H1 (cell line): ENCODE results near the gene MAPKAP1. TPM values are rescaled to one million over a fixed set of nuclear protein-coding genes. Genes with fewer than 3 reads are reported as not detected.

Experiments used
- CTCF ChIA-PET: fragments of 300-600 bp; sonication (Branson Sonifier 250); formaldehyde crosslinking; loops from one replicate; lab custom pipeline; 2021; ENCODE audit not compliant: partially characterized antibody; lab: Charles Lee
- POLR2A ChIA-PET: fragments of 300-600 bp; sonication (Branson Sonifier 250); formaldehyde crosslinking; loops from one replicate; lab custom pipeline; 2021; ENCODE audit warnings: inconsistent platforms; ENCODE audit not compliant: partially characterized antibody; lab: Charles Lee
- DNase-seq, 2 experiments: peaks; one replicate each; pipeline versions ENCODE4 v3.0.0 to v3.0.0-alpha.2; 2010 to 2022; ENCODE audit warnings: low spot score in 2 of 2, low read depth in 1 of 2, mixed read lengths in 1 of 2
- FAIRE-seq: peaks from 2 replicates; lab custom pipeline; 2011; peaks lifted over from hg19 to GRCh38; lab: Jason Lieb, UNC
- H2AFZ ChIP-seq: 2 replicates; pipeline ENCODE4 v1.8.1; 2012; ENCODE audit warnings: low read length, inconsistent platforms
- H2AK5ac ChIP-seq: 2 replicates; pipeline ENCODE4 v1.6.1; 2013; ENCODE audit warnings: low read depth, low read length
- H2BK120ac ChIP-seq: replicated peaks from 2 replicates; pipeline ENCODE3; 2013; ENCODE audit warnings: low read depth, low read length, inconsistent platforms
- H2BK12ac ChIP-seq: 2 replicates; pipeline ENCODE4 v1.6.1; 2013; ENCODE audit warnings: low read depth, low read length
- H2BK15ac ChIP-seq: 2 replicates; pipeline ENCODE4 v1.6.1; 2013; ENCODE audit warnings: low read length
- H2BK20ac ChIP-seq: 2 replicates; pipeline ENCODE4 v1.6.1; 2013; ENCODE audit warnings: low read length
- H2BK5ac ChIP-seq: 2 replicates; pipeline ENCODE4 v1.6.1; 2013; ENCODE audit warnings: low read depth, low read length
- H3K14ac ChIP-seq: 2 replicates; pipeline ENCODE4 v1.6.1; 2013; ENCODE audit warnings: inconsistent platforms; ENCODE audit not compliant: insufficient read length
- H3K18ac ChIP-seq: 2 replicates; pipeline ENCODE4 v1.6.1; 2013; ENCODE audit warnings: low read length; ENCODE audit errors: extremely low read depth
- H3K23ac ChIP-seq: 2 replicates; pipeline ENCODE4 v1.6.1; 2013; ENCODE audit warnings: inconsistent platforms; ENCODE audit not compliant: insufficient read length
- H3K23me2 ChIP-seq: 2 replicates; pipeline ENCODE4 v1.6.1; 2013; ENCODE audit warnings: low read depth, low read length
- H3K27ac ChIP-seq: 2 replicates; pipeline ENCODE4 v1.6.1; 2011; ENCODE audit warnings: low read depth, low read length, inconsistent platforms
- H3K27me3 ChIP-seq, 4 experiments: replicated peaks in 1 of 4; 1 replicate in 1 of 4; 2 replicates in 3 of 4; pipeline versions ENCODE4 v1.6.1 to v1.8.1; 2011 to 2013; ENCODE audit warnings: low read length in 3 of 4, mild to moderate bottlenecking in 3 of 4, inconsistent platforms in 2 of 4, mixed read lengths in 2 of 4, moderate library complexity in 1 of 4; ENCODE audit not compliant: control insufficient read depth in 3 of 4, insufficient read depth in 3 of 4; ENCODE audit errors: extremely low read depth in 1 of 4
- H3K36me3 ChIP-seq, 4 experiments: 2 replicates each; pipeline versions ENCODE4 v1.6.1 to v1.8.1; 2011 to 2013; ENCODE audit warnings: mild to moderate bottlenecking in 4 of 4, low read length in 3 of 4, moderate library complexity in 2 of 4, control low read depth in 1 of 4, inconsistent platforms in 1 of 4; ENCODE audit not compliant: insufficient read depth in 4 of 4, control insufficient read depth in 2 of 4
- H3K4ac ChIP-seq: replicated peaks from 2 replicates; pipeline ENCODE3; 2013; ENCODE audit warnings: low read length, low read depth, mixed read lengths, inconsistent platforms; ENCODE audit not compliant: insufficient read length
- H3K4me1 ChIP-seq, 4 experiments: replicated peaks in 1 of 4; 1 replicate in 1 of 4; 2 replicates in 3 of 4; pipeline versions ENCODE4 v1.6.1 to v1.8.1; 2011 to 2013; ENCODE audit warnings: low read length in 3 of 4, inconsistent platforms in 2 of 4, mixed read lengths in 1 of 4; ENCODE audit not compliant: insufficient read depth in 4 of 4, control insufficient read depth in 3 of 4
- H3K4me2 ChIP-seq, 2 experiments: 2 replicates each; pipeline versions ENCODE4 v1.6.1 to v1.8.1; 2011 to 2013; ENCODE audit warnings: low read depth in 2 of 2, low read length in 2 of 2, control low read depth in 1 of 2, inconsistent platforms in 1 of 2, mild to moderate bottlenecking in 1 of 2; ENCODE audit not compliant: insufficient read depth in 1 of 2
- H3K4me3 ChIP-seq, 4 experiments: fragments of 200-600, 300-600 bp in 1 of 4; sonication (generic), shearing (Covaris generic), sonication (Bioruptor Twin) in 1 of 4; 2 replicates each; pipeline versions ENCODE4 v1.5.1 to v1.8.1; 2011 to 2016; ENCODE audit warnings: low read length in 4 of 4, low read depth in 3 of 4, control low read depth in 2 of 4, inconsistent platforms in 2 of 4, mild to moderate bottlenecking in 2 of 4, mixed read lengths in 1 of 4, moderate library complexity in 1 of 4; ENCODE audit not compliant: insufficient read depth in 2 of 4; ENCODE audit errors: extremely low read depth in 1 of 4
- H3K56ac ChIP-seq: replicated peaks from 2 replicates; pipeline ENCODE3; 2013; ENCODE audit warnings: low read depth, mild to moderate bottlenecking, mixed read lengths, low read length, inconsistent platforms; ENCODE audit not compliant: insufficient read length
- H3K79me1 ChIP-seq: 2 replicates; pipeline ENCODE4 v1.6.1; 2013; ENCODE audit warnings: low read depth, low read length, control low read depth
- H3K79me2 ChIP-seq, 2 experiments: 2 replicates each; pipeline versions ENCODE4 v1.6.1 to v1.8.1; 2012 to 2013; ENCODE audit warnings: low read length in 2 of 2, mild to moderate bottlenecking in 2 of 2, inconsistent platforms in 1 of 2; ENCODE audit not compliant: insufficient read depth in 2 of 2, control insufficient read depth in 1 of 2
- H3K9ac ChIP-seq, 4 experiments: replicated peaks in 1 of 4; 1 replicate in 1 of 4; 2 replicates in 3 of 4; pipeline versions ENCODE4 v1.6.1 to v1.8.1; 2011 to 2013; ENCODE audit warnings: low read depth in 3 of 4, low read length in 3 of 4, control low read depth in 2 of 4, mild to moderate bottlenecking in 2 of 4, moderate library complexity in 2 of 4, inconsistent platforms in 1 of 4; ENCODE audit errors: extremely low read depth in 1 of 4
- H3K9me3 ChIP-seq, 2 experiments: 2 replicates each; pipeline versions ENCODE4 v1.6.1 to v1.8.1; 2012 to 2013; ENCODE audit warnings: mild to moderate bottlenecking in 2 of 2, moderate library complexity in 2 of 2, control low read depth in 1 of 2, inconsistent platforms in 1 of 2, low read depth in 1 of 2, low read length in 1 of 2, mixed read lengths in 1 of 2; ENCODE audit not compliant: insufficient read depth in 2 of 2
- H4K20me1 ChIP-seq, 2 experiments: replicated peaks in 1 of 2; 2 replicates each; pipeline versions ENCODE3 to v1.8.1; 2011 to 2013; ENCODE audit warnings: inconsistent platforms in 2 of 2, low read length in 2 of 2, mild to moderate bottlenecking in 1 of 2; ENCODE audit not compliant: insufficient read depth in 2 of 2, control insufficient read depth in 1 of 2
- H4K5ac ChIP-seq: 2 replicates; pipeline ENCODE4 v1.6.1; 2013; ENCODE audit warnings: low read length, low read depth, mixed read lengths, inconsistent platforms; ENCODE audit not compliant: insufficient read length
- H4K8ac ChIP-seq: 2 replicates; pipeline ENCODE4 v1.8.0; 2013; ENCODE audit warnings: mild to moderate bottlenecking, moderate library complexity, low read length, inconsistent platforms; ENCODE audit not compliant: insufficient read depth; ENCODE audit errors: extremely low read depth
- H4K91ac ChIP-seq: replicated peaks from 2 replicates; pipeline ENCODE3; 2013; ENCODE audit warnings: low read length, mixed read lengths, inconsistent platforms; ENCODE audit not compliant: insufficient read length
- CBX8 ChIP-seq: fragments of 300-800, 300-1000 bp; sonication (generic); IDR thresholded peaks from 2 replicates; pipeline ENCODE4 v1.7.1; 2016; ENCODE audit warnings: low read depth, low read length, borderline replicate concordance
- CEBPB ChIP-seq: IDR thresholded peaks from 2 replicates; pipeline ENCODE4 v1.6.1; 2012; ENCODE audit warnings: low read depth, low read length
- CHD1 ChIP-seq: IDR thresholded peaks from 2 replicates; pipeline ENCODE4 v1.6.1; 2012; ENCODE audit warnings: low read depth, low read length, improper control_type of control experiment
- CHD2 ChIP-seq: IDR thresholded peaks from 2 replicates; pipeline ENCODE4 v1.6.1; 2012; ENCODE audit warnings: low read length, improper control_type of control experiment
- EGR1 ChIP-seq: IDR thresholded peaks from 2 replicates; pipeline ENCODE4 v1.6.1; 2011; ENCODE audit warnings: low read depth, low read length, borderline replicate concordance
- FOSL1 ChIP-seq: IDR thresholded peaks from 2 replicates; pipeline ENCODE4 v1.6.1; 2011; ENCODE audit warnings: mild to moderate bottlenecking, low read depth, low read length, moderate library complexity; ENCODE audit not compliant: insufficient read depth
- JUN ChIP-seq: IDR thresholded peaks from 2 replicates; pipeline ENCODE4 v1.6.1; 2011; ENCODE audit warnings: low read depth, mild to moderate bottlenecking, improper control_type of control experiment, low read length
- POU5F1 ChIP-seq: IDR thresholded peaks from 2 replicates; pipeline ENCODE4 v1.6.1; 2011; ENCODE audit warnings: low read depth, mild to moderate bottlenecking, low read length, moderate library complexity
- RXRA ChIP-seq: IDR thresholded peaks from 2 replicates; pipeline ENCODE4 v1.6.1; 2011; ENCODE audit warnings: low read depth, mild to moderate bottlenecking, low read length, moderate library complexity; ENCODE audit not compliant: insufficient read depth
- SIX5 ChIP-seq: IDR thresholded peaks from 2 replicates; pipeline ENCODE4 v1.6.1; 2011; ENCODE audit warnings: mild to moderate bottlenecking, low read depth, low read length
- SP4 ChIP-seq: IDR thresholded peaks from 2 replicates; pipeline ENCODE4 v1.6.1; 2012; ENCODE audit warnings: low read length, inconsistent platforms
- SUZ12 ChIP-seq: fragments of 200-600 bp; sonication (generic); IDR thresholded peaks from 2 replicates; pipeline ENCODE4 v1.6.1; 2012; ENCODE audit warnings: mild to moderate bottlenecking, inconsistent platforms, low read length, moderate library complexity, mixed read lengths
- TBP ChIP-seq: IDR thresholded peaks from 2 replicates; pipeline ENCODE4 v1.6.1; 2011; ENCODE audit warnings: low read depth, low read length, improper control_type of control experiment
- TEAD4 ChIP-seq: IDR thresholded peaks from 2 replicates; pipeline ENCODE4 v1.6.1; 2012; ENCODE audit warnings: low read depth, low read length, inconsistent platforms, mixed read lengths
- YY1 ChIP-seq: IDR thresholded peaks from 2 replicates; pipeline ENCODE4 v1.6.1; 2011; ENCODE audit warnings: low read depth, mild to moderate bottlenecking, low read length
- ZNF274 ChIP-seq: IDR thresholded peaks from 2 replicates; pipeline ENCODE4 v1.7.0; 2012; ENCODE audit warnings: low read length, borderline replicate concordance; ENCODE audit errors: extremely low read depth
- WGBS, 2 experiments: shearing (Covaris generic) in 1 of 2; methylation state at CpG; one replicate each; pipeline versions ENCODE4 v1.1.6 to v1.1.7; 2013 to 2015; ENCODE audit warnings: low lambda C conversion rate in 2 of 2, mixed read lengths in 2 of 2, inconsistent platforms in 1 of 2, low coverage in 1 of 2, missing lambda C conversion rate in 1 of 2; ENCODE audit not compliant: insufficient replicate concordance in 2 of 2, insufficient coverage in 1 of 2, insufficient read length in 1 of 2; ENCODE audit errors: extremely low coverage in 1 of 2, missing lambda C conversion rate in 1 of 2; 5-methylcytosine and 5-hydroxymethylcytosine counted together
- polyA plus RNA-seq, 7 experiments: library from polyadenylated mRNA; depleted of rRNA in 3 of 7; stranded (reverse) in 5 of 7; unstranded in 2 of 7; fragments of >200 nt in 5 of 7; fragments of 200-250 nt in 2 of 7; gene quantifications; 1 replicate in 5 of 7; 2 replicates in 1 of 7; 4 replicates in 1 of 7; pipeline versions ENCODE4 v1.2.1 to v1.2.3, GENCODE V29; 2011 to 2013; ENCODE audit warnings: missing spikeins in 2 of 7, mixed read lengths in 2 of 7
- total RNA-seq: library from RNA; stranded (reverse); fragmentation: NEBNext Ultra II Directional; extraction: Animal tissue kit (Norgen Biotek cat#: 25700); gene quantifications from 2 replicates; pipeline ENCODE4 v1.2.1, GENCODE V29; 2021

Gene MAPKAP1
- total and polyA plus RNA-seq, 2 of the 8 experiments (the other 6 are each of a cell fraction or from before 2014, with no cell fraction given) = 79.2 to 140 TPM

- POLR2A ChIA-PET = interaction anchor here (1.1 kb wide), 1 partner anchor 15 kb away, joined by 3 read pairs; no protein-coding TSS in a partner anchor
- peaks cover 0 to 5% (median 1%) of the 10 kb centered on the region in 4 experiments; a peak in 2 of 7 replicates for H3K4me1 ChIP-seq
- H4K5ac ChIP-seq = no peak overlapping the region
- H3K4ac ChIP-seq = no peak overlapping the region
- H2AK5ac ChIP-seq = no peak overlapping the region
- H3K4me2 ChIP-seq = no peak overlapping the region
- DNase-seq (no peak), FAIRE-seq (no peak)
- no peaks in the 10 kb centered on the region for H3K27me3 ChIP-seq
- no peaks in the 10 kb centered on the region for H3K23me2 ChIP-seq
- CTCF ChIA-PET = interaction anchor here (0.9 to 4.8 kb wide), 2 partner anchors 12 to 13 kb away, joined by 3 to 19 read pairs; no protein-coding TSS in a partner anchor
- H3K18ac ChIP-seq = no peak overlapping the region
- no peak overlapping the region for H3K9ac ChIP-seq
- H2BK5ac ChIP-seq = no peak overlapping the region
- no peak overlapping the region for H2BK15ac ChIP-seq
- no peak overlapping the region for H2BK120ac ChIP-seq
- no peak overlapping the region for H2BK20ac ChIP-seq
- H3K36me3 ChIP-seq = no peaks in the 10 kb centered on the region
- 92% methylated on average over 13 of the region's 13 CpGs; no CpG with 5 or more reads in 1 of the 2 experiments for WGBS, 2 experiments
- no peak overlapping the region for H4K8ac ChIP-seq
- H3K9me3 ChIP-seq = no peaks in the 10 kb centered on the region
- H3K4me3 ChIP-seq = no peak overlapping the region
- H3K79me1 ChIP-seq = no peaks in the 10 kb centered on the region; the same call in 1 of the 2 replicates
- no peak overlapping the region for H3K14ac ChIP-seq
- no peaks in the 10 kb centered on the region for H3K79me2 ChIP-seq
- no peak overlapping the region for H3K27ac ChIP-seq
- no peak overlapping the region for H3K23ac ChIP-seq
- no peak overlapping the region for H2BK12ac ChIP-seq
- no peak overlapping the region for H3K56ac ChIP-seq
- no peak overlapping the region for H4K91ac ChIP-seq
- H4K20me1 ChIP-seq = no peaks in the 10 kb centered on the region
- H2AFZ ChIP-seq = no peak overlapping the region
- no peak for TF ChIP-seq FOSL1
- TF ChIP-seq SIX5 = no peak
- no peak for TF ChIP-seq JUN
- TF ChIP-seq RXRA = no peak
- TF ChIP-seq CHD1 = no peak
- TF ChIP-seq CBX8 = no peak
- TF ChIP-seq TEAD4 = no peak
- no peak for TF ChIP-seq CHD2
- no peak for TF ChIP-seq SUZ12
- TF ChIP-seq ZNF274 = no peak
- no peak for TF ChIP-seq CEBPB
- no peak for TF ChIP-seq YY1
- TF ChIP-seq EGR1 = no peak
- no peak for TF ChIP-seq TBP
- TF ChIP-seq POU5F1 = no peak
- no peak for TF ChIP-seq SP4
Measured at GRCh38 chr9:125545845-125546244, 161.2 kb downstream of the MAPKAP1 start.
